Measurements from ENCODE around the gene ABHD10. TPM values are rescaled to one million over a fixed set of nuclear protein-coding genes. Genes with fewer than 3 reads are reported as not detected.

ABHD10 gene
- total RNA-seq, 4 donors from 2014 or later = 6.5 to 15.0 (median 12.2) TPM

DNA sequence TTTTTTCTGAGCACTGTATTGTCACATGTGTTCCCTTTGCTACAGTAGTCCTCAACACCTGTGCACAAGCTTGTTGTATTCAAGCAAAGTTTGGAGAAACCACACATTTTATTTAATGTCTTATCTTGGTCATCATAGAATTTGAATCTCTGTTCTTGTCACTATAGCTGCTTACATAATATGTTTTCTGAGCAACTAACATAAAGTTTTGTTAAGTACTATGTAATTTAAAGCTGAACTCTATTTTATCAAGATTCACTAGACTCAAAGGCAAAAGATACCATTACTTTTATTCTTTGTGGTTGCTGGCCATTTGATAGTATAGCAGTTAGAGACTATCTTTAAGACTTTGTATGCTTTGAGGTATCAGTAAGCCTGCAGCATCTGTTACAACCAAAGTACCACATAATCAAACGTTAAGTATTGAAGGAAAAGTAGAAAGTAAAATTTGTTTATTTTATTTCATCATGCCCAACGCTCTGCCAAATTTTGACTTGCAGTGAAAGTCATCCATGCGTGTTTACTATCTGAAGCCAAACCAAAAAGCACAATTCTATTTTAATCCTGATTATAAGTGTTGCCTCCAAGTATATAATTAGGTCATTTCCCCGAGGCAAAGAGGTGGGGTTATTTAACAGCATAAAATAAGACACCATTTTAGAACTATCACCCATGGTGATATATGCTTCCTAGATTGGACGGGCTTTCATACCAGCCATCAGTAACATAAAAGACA is 10.3 kb upstream of the ABHD10 start:
- TF ChIP-seq EP300 (IDR thresholded peaks at IDR 0.05) = no peak
- TF ChIP-seq, protein P1, sequence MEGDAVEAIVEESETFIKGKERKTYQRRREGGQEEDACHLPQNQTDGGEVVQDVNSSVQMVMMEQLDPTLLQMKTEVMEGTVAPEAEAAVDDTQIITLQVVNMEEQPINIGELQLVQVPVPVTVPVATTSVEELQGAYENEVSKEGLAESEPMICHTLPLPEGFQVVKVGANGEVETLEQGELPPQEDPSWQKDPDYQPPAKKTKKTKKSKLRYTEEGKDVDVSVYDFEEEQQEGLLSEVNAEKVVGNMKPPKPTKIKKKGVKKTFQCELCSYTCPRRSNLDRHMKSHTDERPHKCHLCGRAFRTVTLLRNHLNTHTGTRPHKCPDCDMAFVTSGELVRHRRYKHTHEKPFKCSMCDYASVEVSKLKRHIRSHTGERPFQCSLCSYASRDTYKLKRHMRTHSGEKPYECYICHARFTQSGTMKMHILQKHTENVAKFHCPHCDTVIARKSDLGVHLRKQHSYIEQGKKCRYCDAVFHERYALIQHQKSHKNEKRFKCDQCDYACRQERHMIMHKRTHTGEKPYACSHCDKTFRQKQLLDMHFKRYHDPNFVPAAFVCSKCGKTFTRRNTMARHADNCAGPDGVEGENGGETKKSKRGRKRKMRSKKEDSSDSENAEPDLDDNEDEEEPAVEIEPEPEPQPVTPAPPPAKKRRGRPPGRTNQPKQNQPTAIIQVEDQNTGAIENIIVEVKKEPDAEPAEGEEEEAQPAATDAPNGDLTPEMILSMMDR (IDR thresholded peaks at IDR 0.05) = no peak
- no peak for TF ChIP-seq POLR2A (IDR thresholded peaks at IDR 0.05; ENCODE audit: low read depth)
- TF ChIP-seq POLR2AphosphoS5 (IDR thresholded peaks at IDR 0.05) = no peak
- Histone ChIP-seq H3K36me3 (peaks cover 0 to 42% (median 18%) of the 10 kb centered on the region in 4 donors), H3K4me1 (peaks cover 18 to 28% (median 25%) of the 10 kb centered on the region in 4 donors), H3K27me3 (no peaks in the 10 kb centered on the region), H3K27ac (replicated peaks in 1 of 4) (peak overlapping the region; percentile 5 to 67 (median 45)), H3K9me3 (no peaks in the 10 kb centered on the region), H3K4me3 (no peak overlapping the region)
- DNase-seq (ENCODE audit: extremely low spot score) = no peak
- intact Hi-C loops (cut with DNase I) = loop anchor here (1.0 kb wide), 1 partner anchor 251 kb away; no protein-coding TSS in a partner anchor
- WGBS = 36% methylated on average over 5 of the region's 5 CpGs

- H3K27me3 ChIP-seq = no peaks in the 10 kb centered on the region
- peak overlapping the region in 1 of 4 donors; percentile 6 for H3K27ac ChIP-seq (replicated peaks in 1 of 4)
- DNase-seq (ENCODE audit: extremely low spot score) = no peak
- no peak overlapping the region for H3K4me3 ChIP-seq
- TF ChIP-seq EP300 (IDR thresholded peaks at IDR 0.05) (no peak), POLR2A (IDR thresholded peaks at IDR 0.05; ENCODE audit: low read depth) (no peak), POLR2AphosphoS5 (IDR thresholded peaks at IDR 0.05) (no peak)
- TF ChIP-seq, protein P1 (IDR thresholded peaks at IDR 0.05) = no peak
- intact Hi-C loops (cut with DNase I) = no loop called here
- no peaks in the 10 kb centered on the region for H3K9me3 ChIP-seq
- WGBS = 55% methylated on average over 3 of the region's 3 CpGs
- peaks cover 0 to 47% (median 18%) of the 10 kb centered on the region in 4 donors for H3K36me3 ChIP-seq
- peaks cover 18 to 28% (median 25%) of the 10 kb centered on the region in 4 donors for H3K4me1 ChIP-seq
Observed at GRCh38 chr3:111970376-111970775, 8.4 kb upstream of the ABHD10 start.

GRCh38 chr3:111971533-111972130 is 7.2 kb upstream of the ABHD10 start:
- intact Hi-C loops (cut with DNase I) = no loop called here
- Histone ChIP-seq H3K4me3 (no peak overlapping the region), H3K27me3 (no peaks in the 10 kb centered on the region), H3K9me3 (no peaks in the 10 kb centered on the region), H3K27ac (replicated peaks in 1 of 4) (peak overlapping the region in 1 of 4 donors; percentile 7), H3K4me1 (peaks cover 18 to 26% (median 25%) of the 10 kb centered on the region in 4 donors), H3K36me3 (peaks cover 0 to 47% (median 18%) of the 10 kb centered on the region in 4 donors)
- WGBS = 83% methylated on average over 11 of the region's 11 CpGs
- no peak for DNase-seq (ENCODE audit: extremely low spot score)
- TF ChIP-seq POLR2A (IDR thresholded peaks at IDR 0.05; ENCODE audit: low read depth) (no peak), EP300 (IDR thresholded peaks at IDR 0.05) (no peak), POLR2AphosphoS5 (IDR thresholded peaks at IDR 0.05) (no peak)
- TF ChIP-seq, protein P1 (IDR thresholded peaks at IDR 0.05) = no peak

GRCh38 chr3:111972891-111973290 is 5.9 kb upstream of the ABHD10 start:
- H3K27ac ChIP-seq (replicated peaks in 1 of 4) = no peak overlapping the region
- TF ChIP-seq, protein P1 (IDR thresholded peaks at IDR 0.05) = no peak
- TF ChIP-seq EP300 (IDR thresholded peaks at IDR 0.05) = no peak
- no peak for TF ChIP-seq POLR2A (IDR thresholded peaks at IDR 0.05; ENCODE audit: low read depth)
- TF ChIP-seq POLR2AphosphoS5 (IDR thresholded peaks at IDR 0.05) = no peak
- H3K27me3 ChIP-seq = no peaks in the 10 kb centered on the region
- peaks cover 9 to 15% (median 13%) of the 10 kb centered on the region in 4 donors for H3K4me1 ChIP-seq
- no peak overlapping the region for H3K4me3 ChIP-seq
- no peak for DNase-seq (ENCODE audit: extremely low spot score)
- intact Hi-C loops (cut with DNase I) = no loop called here
- H3K9me3 ChIP-seq = no peaks in the 10 kb centered on the region
- peaks cover 0 to 47% (median 18%) of the 10 kb centered on the region in 4 donors for H3K36me3 ChIP-seq
- 79% methylated on average over 3 of the region's 3 CpGs for WGBS
